ENCODE measurements around the gene DNAJA1. TPM values are rescaled to one million over a fixed set of nuclear protein-coding genes. Genes with fewer than 3 reads are reported as not detected.

Gene DNAJA1
- total RNA-seq, 1 experiment from 2014 or later: 74.5 TPM

DNA sequence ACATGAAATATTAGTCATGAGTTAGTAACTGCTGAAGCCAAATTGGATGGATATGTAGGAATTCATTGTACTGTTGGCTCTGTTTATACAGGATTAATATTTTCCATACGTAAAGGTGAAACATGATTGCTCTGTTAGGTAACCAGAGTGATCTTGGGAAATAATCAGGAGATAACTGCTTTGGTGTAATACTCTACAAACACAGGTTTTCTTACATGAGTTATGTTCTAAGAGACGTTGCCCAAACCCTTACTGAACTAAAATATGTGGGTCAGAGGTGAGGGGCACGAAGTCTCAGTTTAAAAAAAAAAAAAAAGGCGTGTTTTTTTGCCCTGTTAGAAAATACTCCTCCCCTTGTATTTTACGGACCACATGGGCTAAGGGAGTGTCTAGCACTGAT, 7.8 kb downstream of the DNAJA1 start:
- DNase-seq (ENCODE audit: low spot score): no peak
- Mint-ChIP-seq H3K36me3 (peaks cover 91% of the 10 kb centered on the region), H3K27me3 (ENCODE audit: low read depth) (no peaks in the 10 kb centered on the region), H3K4me3 (no peak overlapping the region), H3K27ac (no peak overlapping the region), H3K9me3 (no peaks in the 10 kb centered on the region), H3K4me1 (no peaks in the 10 kb centered on the region)
- TF ChIP-seq, protein P1, sequence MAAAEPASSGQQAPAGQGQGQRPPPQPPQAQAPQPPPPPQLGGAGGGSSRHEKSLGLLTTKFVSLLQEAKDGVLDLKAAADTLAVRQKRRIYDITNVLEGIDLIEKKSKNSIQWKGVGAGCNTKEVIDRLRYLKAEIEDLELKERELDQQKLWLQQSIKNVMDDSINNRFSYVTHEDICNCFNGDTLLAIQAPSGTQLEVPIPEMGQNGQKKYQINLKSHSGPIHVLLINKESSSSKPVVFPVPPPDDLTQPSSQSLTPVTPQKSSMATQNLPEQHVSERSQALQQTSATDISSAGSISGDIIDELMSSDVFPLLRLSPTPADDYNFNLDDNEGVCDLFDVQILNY (CRISPR knock-in tag; IDR thresholded peaks at IDR 0.05): no peak
- no peak for TF ChIP-seq ZNF396 (CRISPR knock-in tag; IDR thresholded peaks at IDR 0.05; ENCODE audit: borderline replicate concordance)
- no peak for TF ChIP-seq ZNF138 (CRISPR knock-in tag; conservative IDR thresholded peaks at IDR 0.05)
- TF ChIP-seq HMGA2 (CRISPR knock-in tag; IDR thresholded peaks at IDR 0.05): no peak
- no peak for TF ChIP-seq ZNF121 (CRISPR knock-in tag; IDR thresholded peaks at IDR 0.05)
- TF ChIP-seq, protein P2, sequence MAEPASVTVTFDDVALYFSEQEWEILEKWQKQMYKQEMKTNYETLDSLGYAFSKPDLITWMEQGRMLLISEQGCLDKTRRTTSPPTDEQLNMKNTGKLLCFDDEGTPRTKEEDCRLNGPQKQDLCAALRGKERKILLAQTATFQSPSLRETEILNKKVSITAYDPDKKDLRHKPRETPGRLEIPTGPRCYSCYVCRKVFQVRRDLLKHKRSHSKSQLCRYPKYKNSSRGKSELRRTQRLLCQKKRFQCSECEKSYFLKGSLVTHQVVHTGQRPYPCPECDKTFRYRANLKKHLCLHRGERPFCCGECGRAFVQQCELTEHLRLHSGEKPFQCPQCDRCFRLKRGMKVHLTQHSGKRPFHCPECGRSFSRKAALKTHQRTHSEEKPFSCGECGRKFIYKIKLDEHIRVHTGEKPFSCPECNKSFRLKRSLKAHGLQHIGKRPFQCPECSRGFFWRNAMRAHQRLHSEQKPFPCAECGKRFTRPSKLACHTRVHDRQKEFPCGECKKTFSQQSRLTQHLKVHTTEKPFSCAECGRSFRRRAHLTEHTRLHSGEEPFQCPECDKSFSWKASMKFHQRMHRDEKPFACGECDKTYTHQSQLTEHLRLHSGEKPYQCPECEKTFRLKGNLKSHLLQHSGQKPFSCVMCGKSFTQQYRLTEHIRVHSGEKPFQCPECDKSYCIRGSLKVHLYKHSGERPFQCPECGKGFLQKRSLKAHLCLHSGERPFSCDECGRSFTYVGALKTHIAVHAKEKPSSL (CRISPR knock-in tag; conservative IDR thresholded peaks at IDR 0.05): no peak
- TF ChIP-seq SMAD3 (CRISPR knock-in tag; IDR thresholded peaks at IDR 0.05; ENCODE audit: borderline replicate concordance): no peak
- ChIA-PET POLR2A (no interaction called here), CTCF (no interaction called here)
- ATAC-seq: no peak

DNA sequence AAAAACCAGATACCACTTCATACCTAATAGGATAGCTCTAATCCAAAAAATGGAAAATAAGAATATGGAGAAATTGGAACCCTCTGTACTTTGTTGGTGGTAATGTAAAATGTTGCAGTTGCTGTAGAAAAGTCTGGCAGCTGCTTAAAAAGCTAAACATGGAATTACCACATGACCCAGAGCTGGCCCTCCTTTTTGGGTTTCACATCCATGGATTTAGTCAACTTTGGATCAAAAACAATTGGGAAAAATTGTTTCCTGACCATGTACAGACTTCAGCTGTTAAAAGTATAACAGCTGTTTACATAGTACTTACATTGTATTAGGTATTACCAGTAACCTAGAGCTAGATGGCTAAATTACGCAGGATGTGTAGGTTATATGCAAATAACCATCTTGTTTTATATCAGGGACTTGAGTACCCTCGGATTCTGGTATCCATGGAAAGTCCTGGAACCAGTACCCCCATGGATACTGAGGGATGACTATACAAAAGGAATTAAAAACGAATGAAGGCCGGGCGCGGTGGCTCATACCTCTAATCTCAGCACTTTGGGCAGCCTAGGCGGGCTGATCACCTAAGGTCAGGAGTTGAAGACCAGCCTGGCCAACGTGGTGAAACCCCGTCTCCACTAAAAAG, 15.8 kb downstream of the DNAJA1 start:
- ChIA-PET POLR2A (no interaction called here), CTCF (no interaction called here)
- Mint-ChIP-seq H3K36me3 (peaks cover 30% of the 10 kb centered on the region), H3K4me3 (no peak overlapping the region), H3K27ac (no peak overlapping the region), H3K9me3 (no peaks in the 10 kb centered on the region), H3K27me3 (ENCODE audit: low read depth) (no peaks in the 10 kb centered on the region), H3K4me1 (peaks cover 19% of the 10 kb centered on the region)
- DNase-seq (ENCODE audit: low spot score) (no peak), ATAC-seq (no peak)
- no peak for TF ChIP-seq ATF1 (CRISPR knock-in tag; IDR thresholded peaks at IDR 0.05)
- no peak for TF ChIP-seq CREM (CRISPR knock-in tag; IDR thresholded peaks at IDR 0.05)
- TF ChIP-seq, protein P3, sequence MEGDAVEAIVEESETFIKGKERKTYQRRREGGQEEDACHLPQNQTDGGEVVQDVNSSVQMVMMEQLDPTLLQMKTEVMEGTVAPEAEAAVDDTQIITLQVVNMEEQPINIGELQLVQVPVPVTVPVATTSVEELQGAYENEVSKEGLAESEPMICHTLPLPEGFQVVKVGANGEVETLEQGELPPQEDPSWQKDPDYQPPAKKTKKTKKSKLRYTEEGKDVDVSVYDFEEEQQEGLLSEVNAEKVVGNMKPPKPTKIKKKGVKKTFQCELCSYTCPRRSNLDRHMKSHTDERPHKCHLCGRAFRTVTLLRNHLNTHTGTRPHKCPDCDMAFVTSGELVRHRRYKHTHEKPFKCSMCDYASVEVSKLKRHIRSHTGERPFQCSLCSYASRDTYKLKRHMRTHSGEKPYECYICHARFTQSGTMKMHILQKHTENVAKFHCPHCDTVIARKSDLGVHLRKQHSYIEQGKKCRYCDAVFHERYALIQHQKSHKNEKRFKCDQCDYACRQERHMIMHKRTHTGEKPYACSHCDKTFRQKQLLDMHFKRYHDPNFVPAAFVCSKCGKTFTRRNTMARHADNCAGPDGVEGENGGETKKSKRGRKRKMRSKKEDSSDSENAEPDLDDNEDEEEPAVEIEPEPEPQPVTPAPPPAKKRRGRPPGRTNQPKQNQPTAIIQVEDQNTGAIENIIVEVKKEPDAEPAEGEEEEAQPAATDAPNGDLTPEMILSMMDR (IDR thresholded peaks at IDR 0.05): no peak
- TF ChIP-seq ZNF396 (CRISPR knock-in tag; IDR thresholded peaks at IDR 0.05; ENCODE audit: borderline replicate concordance): no peak
- no peak for TF ChIP-seq ZNF263 (CRISPR knock-in tag; IDR thresholded peaks at IDR 0.05; ENCODE audit: low read depth)
- TF ChIP-seq, protein P4, sequence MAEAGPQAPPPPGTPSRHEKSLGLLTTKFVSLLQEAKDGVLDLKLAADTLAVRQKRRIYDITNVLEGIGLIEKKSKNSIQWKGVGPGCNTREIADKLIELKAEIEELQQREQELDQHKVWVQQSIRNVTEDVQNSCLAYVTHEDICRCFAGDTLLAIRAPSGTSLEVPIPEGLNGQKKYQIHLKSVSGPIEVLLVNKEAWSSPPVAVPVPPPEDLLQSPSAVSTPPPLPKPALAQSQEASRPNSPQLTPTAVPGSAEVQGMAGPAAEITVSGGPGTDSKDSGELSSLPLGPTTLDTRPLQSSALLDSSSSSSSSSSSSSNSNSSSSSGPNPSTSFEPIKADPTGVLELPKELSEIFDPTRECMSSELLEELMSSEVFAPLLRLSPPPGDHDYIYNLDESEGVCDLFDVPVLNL (CRISPR knock-in tag; IDR thresholded peaks at IDR 0.05; ENCODE audit: borderline replicate concordance, low read depth): no peak
- no peak for TF ChIP-seq ZNF232 (CRISPR knock-in tag; IDR thresholded peaks at IDR 0.05)
- no peak for TF ChIP-seq PREB (CRISPR knock-in tag; IDR thresholded peaks at IDR 0.05; ENCODE audit: borderline replicate concordance)
- TF ChIP-seq ZNF317 (CRISPR knock-in tag; IDR thresholded peaks at IDR 0.05; ENCODE audit: borderline replicate concordance, low read depth): no peak
- no peak for TF ChIP-seq GABPB1 (CRISPR knock-in tag; IDR thresholded peaks at IDR 0.05)
- TF ChIP-seq ATF3 (CRISPR knock-in tag; conservative IDR thresholded peaks at IDR 0.05): no peak
- no peak for TF ChIP-seq SMAD4 (CRISPR knock-in tag; IDR thresholded peaks at IDR 0.05)
- TF ChIP-seq GRHL2 (CRISPR knock-in tag; IDR thresholded peaks at IDR 0.05; ENCODE audit: insufficient replicate concordance, severe bottlenecking): no peak
- TF ChIP-seq ZMAT4 (CRISPR knock-in tag; IDR thresholded peaks at IDR 0.05): no peak
- no peak for TF ChIP-seq HMGA2 (CRISPR knock-in tag; IDR thresholded peaks at IDR 0.05)
- TF ChIP-seq ZNF416 (CRISPR knock-in tag; IDR thresholded peaks at IDR 0.05): no peak

All from WTC11 (cell line).